Measurements from ENCODE around the gene BHMT.
"Not testable (repeated sequence)": the region's sequence is repeated elsewhere in the genome, so short reads cannot be mapped to it uniquely, and the experiment has no call there.

The BHMT gene

DNA sequence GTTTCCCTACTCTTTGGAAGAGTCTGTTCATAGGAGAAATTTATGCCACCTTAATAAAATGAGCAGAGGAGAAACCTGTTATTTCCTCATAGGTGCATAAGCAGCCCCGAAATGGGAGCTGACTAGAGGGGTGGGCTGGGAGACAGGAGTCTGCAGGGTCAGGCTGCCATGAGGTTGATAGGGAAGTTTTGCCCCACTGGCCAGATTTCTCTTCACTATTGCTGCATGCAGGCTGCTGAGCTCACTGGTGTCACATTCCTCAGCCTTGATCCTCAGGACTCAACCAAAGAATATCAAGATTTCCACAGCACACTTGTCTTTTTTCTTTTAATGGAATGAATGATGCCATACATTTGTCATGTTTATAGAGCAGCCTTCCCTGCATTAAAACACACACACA lies 60.7 kb downstream of the BHMT start:
- no peak for DNase-seq (ENCODE audit: low read depth in 2 of 2)

DNA sequence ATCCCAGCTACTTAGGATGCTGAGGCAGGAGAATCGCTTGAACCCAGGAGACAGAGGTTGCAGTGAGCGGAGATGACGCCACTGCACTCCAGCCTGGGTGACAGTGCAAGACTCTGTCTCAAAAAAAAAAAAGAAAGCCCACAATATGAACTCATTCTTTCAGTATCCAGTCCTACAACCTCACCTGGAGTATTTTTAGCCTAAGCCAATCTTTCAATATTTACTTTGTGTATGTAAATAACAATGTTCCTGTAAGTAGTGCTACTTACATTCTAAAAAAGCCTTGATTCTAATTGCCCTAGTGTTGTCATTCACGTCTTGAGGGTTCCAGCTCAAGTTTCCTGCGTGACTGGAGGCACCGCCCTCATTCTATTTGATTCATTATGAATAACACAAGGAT lies 62.0 kb downstream of the BHMT start:
- DNase-seq (ENCODE audit: low read depth in 2 of 2): no peak

DNA sequence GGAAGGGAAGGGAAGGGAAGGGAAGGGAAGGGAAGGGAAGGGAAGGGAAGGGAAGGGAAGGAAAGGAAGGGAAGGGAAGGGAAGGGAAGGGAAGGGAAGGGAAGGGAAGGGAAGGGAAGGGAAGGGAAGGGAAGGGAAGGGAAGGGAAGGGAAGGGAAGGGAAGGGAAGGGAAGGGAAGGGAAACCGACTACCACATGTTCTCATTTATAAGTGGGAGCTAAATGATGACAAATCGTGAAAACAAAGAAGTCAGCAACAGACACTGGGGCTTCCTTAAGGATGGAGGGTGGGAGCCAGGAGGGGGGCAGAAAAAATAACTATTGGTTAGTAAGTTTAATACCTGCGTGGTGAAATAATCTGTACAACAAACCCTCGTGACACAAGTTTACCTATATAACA lies 68.8 kb downstream of the BHMT start:
- DNase-seq (ENCODE audit: low read depth in 2 of 2): not testable (repeated sequence)

DNA sequence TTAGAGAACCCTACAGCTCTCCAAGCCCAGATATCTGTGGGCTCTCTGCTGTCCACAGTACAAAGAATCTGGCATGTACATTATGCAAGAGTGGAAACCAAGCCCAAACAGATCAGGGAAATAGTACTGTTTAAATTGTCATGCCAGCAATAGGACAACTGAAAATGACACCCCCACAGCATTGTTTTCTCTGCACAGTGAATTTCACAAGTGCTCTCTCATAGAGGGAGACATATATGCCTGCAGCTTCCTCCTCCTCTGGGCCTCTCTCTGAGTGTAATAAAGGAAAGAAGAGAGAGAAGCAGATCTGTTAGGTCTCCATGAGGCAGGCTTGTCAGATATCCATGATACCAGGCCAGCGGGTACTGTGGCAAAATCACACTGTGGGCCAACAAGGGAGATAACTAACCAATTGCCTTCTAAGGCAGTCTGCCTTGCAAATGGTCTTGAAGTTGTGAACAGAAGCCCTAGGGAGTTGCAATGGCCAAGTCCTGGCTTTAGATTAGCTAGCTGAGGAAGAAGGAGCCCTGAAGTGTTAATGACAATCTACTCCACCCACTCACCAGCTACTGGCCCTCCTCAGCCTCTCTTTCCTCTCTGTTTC lies 69.9 kb downstream of the BHMT start:
- no peak for DNase-seq (ENCODE audit: low read depth in 2 of 2)

Measured in stimulated activated CD4-positive, alpha-beta T cell treated with anti-CD3 and anti-CD28 coated beads, Interleukin-4, amount 100 ng/mL, for 48 hours (primary cell).